HAP-1 (cell line): ENCODE data around the gene SMPD3.

Experiments
- DNase-seq, 2 experiments: peaks; one replicate each; pipeline ENCODE4 v3.0.0-alpha.2; 2016 to 2020; ENCODE audit warnings: low spot score in 2 of 2
- H3K27me3 ChIP-seq: fragments of 250-450 bp; sonication (Bioruptor Pico); 2 replicates; pipeline ENCODE4 v1.5.1; 2020; ENCODE audit warnings: low read depth, mild to moderate bottlenecking, moderate library complexity
- H3K36me3 ChIP-seq: fragments of 250-450 bp; sonication (Bioruptor Pico); replicated peaks from 2 replicates; pipeline ENCODE4 v1.5.1; 2020; ENCODE audit warnings: mild to moderate bottlenecking
- H3K4me1 ChIP-seq: fragments of 250-450 bp; sonication (Bioruptor Pico); 2 replicates; pipeline ENCODE4 v1.5.1; 2020; ENCODE audit warnings: mild to moderate bottlenecking
- H3K4me3 ChIP-seq: fragments of 250-450 bp; sonication (Bioruptor Pico); 2 replicates; pipeline ENCODE4 v1.5.1; 2020; ENCODE audit warnings: mild to moderate bottlenecking, moderate library complexity
- H3K9me3 ChIP-seq: fragments of 250-450 bp; sonication (Bioruptor Pico); 2 replicates; pipeline ENCODE4 v1.5.1; 2020; ENCODE audit warnings: mild to moderate bottlenecking, moderate library complexity
- in situ Hi-C: fragments of 300-500 bp; cut with MboI; formaldehyde crosslinking; loops from 3 replicates; pipeline ENCODE4 v1.14.3; 2020; ENCODE audit warnings: low sequenced_read_pairs, inconsistent platforms, mixed read lengths

Gene SMPD3

GRCh38 chr16:68481636-68482035, 33.3 kb upstream of the SMPD3 start:
- Histone ChIP-seq H3K9me3 (no peaks in the 10 kb centered on the region), H3K27me3 (no peaks in the 10 kb centered on the region), H3K4me1 (no peaks in the 10 kb centered on the region), H3K36me3 (no peaks in the 10 kb centered on the region), H3K4me3 (no peak overlapping the region)
- no peak for DNase-seq
- in situ Hi-C loops: no loop called here

- no peaks in the 10 kb centered on the region for H3K36me3 ChIP-seq
- in situ Hi-C loops: no loop called here
- H3K9me3 ChIP-seq: no peaks in the 10 kb centered on the region
- no peak for DNase-seq
- H3K27me3 ChIP-seq: no peaks in the 10 kb centered on the region
- H3K4me1 ChIP-seq: no peaks in the 10 kb centered on the region
- no peak overlapping the region for H3K4me3 ChIP-seq
Measured at GRCh38 chr16:68480084-68480995, 32.0 kb upstream of the SMPD3 start.

GRCh38 chr16:68479271-68479670, 31.0 kb upstream of the SMPD3 start:
- no peaks in the 10 kb centered on the region for H3K4me1 ChIP-seq
- no peak overlapping the region for H3K4me3 ChIP-seq
- no peaks in the 10 kb centered on the region for H3K9me3 ChIP-seq
- in situ Hi-C loops: no loop called here
- DNase-seq: no peak
- no peaks in the 10 kb centered on the region for H3K36me3 ChIP-seq
- no peaks in the 10 kb centered on the region for H3K27me3 ChIP-seq

DNA sequence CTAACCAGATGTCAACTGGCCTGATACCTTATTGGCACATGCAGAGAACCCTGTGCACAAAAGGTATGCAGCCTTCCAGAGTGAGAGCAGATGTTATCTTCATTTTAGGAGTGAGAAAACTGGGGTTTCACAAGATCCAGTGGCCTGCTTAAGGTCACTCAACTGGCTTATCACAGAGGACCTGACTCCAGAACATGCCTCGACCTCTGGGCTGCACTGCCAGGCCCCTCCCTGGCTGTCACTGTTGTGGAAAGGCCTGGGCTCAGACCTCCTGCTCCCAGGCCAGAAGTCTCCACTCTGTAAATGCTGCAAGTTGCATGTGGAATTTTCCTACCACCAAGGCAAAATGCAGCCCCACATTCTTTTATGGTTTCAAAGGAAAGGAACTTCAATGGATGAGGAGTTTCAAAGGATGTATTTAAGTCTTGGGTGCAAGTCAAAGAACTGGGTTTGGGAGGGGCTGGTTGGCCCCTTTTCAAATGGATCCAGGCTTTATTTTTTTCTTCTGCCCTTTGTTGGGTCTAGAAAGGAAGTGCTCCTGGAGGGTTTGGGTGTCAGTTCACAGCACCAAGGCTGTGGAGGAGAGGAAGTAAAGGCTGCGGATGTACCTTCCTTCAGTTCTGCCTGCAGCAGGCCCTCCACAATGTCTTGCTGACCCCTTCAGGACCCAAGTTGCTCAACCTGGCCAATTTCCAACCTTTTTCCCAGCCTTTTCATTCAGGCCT, 30.4 kb upstream of the SMPD3 start:
- in situ Hi-C loops: no loop called here
- no peaks in the 10 kb centered on the region for H3K27me3 ChIP-seq

GRCh38 chr16:68475071-68475470, 26.8 kb upstream of the SMPD3 start:
- no peak for DNase-seq
- 0 out of 2 replicates have a peak, but pooled peaks cover 2% of the 10 kb centered on the region for H3K27me3 ChIP-seq
- in situ Hi-C loops: no loop called here
- H3K36me3 ChIP-seq: no peaks in the 10 kb centered on the region
- H3K4me1 ChIP-seq: no peaks in the 10 kb centered on the region
- H3K9me3 ChIP-seq: no peaks in the 10 kb centered on the region
- H3K4me3 ChIP-seq: no peak overlapping the region

More for the DNA sequence above, 30.4 kb upstream of the SMPD3 start:
- Histone ChIP-seq H3K9me3 (no peaks in the 10 kb centered on the region), H3K4me1 (no peaks in the 10 kb centered on the region), H3K36me3 (no peaks in the 10 kb centered on the region), H3K4me3 (no peak overlapping the region)
- DNase-seq: no peak

- DNase-seq: no peak
- no peaks in the 10 kb centered on the region for H3K4me1 ChIP-seq
- no peak overlapping the region for H3K4me3 ChIP-seq
- no peaks in the 10 kb centered on the region for H3K36me3 ChIP-seq
- no peaks in the 10 kb centered on the region for H3K9me3 ChIP-seq
- H3K27me3 ChIP-seq: peaks cover 10% of the 10 kb centered on the region; the same call in 1 of the 2 replicates
- in situ Hi-C loops: no loop called here
Measured at GRCh38 chr16:68473358-68474070, 25.2 kb upstream of the SMPD3 start.

GRCh38 chr16:68472581-68472980, 24.3 kb upstream of the SMPD3 start:
- Histone ChIP-seq H3K4me1 (no peaks in the 10 kb centered on the region), H3K9me3 (no peaks in the 10 kb centered on the region)
- in situ Hi-C loops: no loop called here

GRCh38 chr16:68470461-68471150, 22.3 kb upstream of the SMPD3 start:
- in situ Hi-C loops: no loop called here
- Histone ChIP-seq H3K9me3 (no peaks in the 10 kb centered on the region), H3K27me3 (peaks cover 15% of the 10 kb centered on the region), H3K4me3 (no peak overlapping the region), H3K36me3 (no peaks in the 10 kb centered on the region), H3K4me1 (no peaks in the 10 kb centered on the region)
- DNase-seq: no peak

More at GRCh38 chr16:68472581-68472980, 24.3 kb upstream of the SMPD3 start:
- H3K36me3 ChIP-seq: no peaks in the 10 kb centered on the region
- H3K4me3 ChIP-seq: no peak overlapping the region
- no peak for DNase-seq
- H3K27me3 ChIP-seq: peaks cover 12% of the 10 kb centered on the region; the same call in 1 of the 2 replicates

- H3K9me3 ChIP-seq: no peaks in the 10 kb centered on the region
- no peaks in the 10 kb centered on the region for H3K36me3 ChIP-seq
- no peaks in the 10 kb centered on the region for H3K4me1 ChIP-seq
- no peak overlapping the region for H3K4me3 ChIP-seq
- in situ Hi-C loops: no loop called here
- peaks cover 15% of the 10 kb centered on the region for H3K27me3 ChIP-seq
- DNase-seq: no peak
Measured at GRCh38 chr16:68469796-68470460, 21.6 kb upstream of the SMPD3 start.

DNA sequence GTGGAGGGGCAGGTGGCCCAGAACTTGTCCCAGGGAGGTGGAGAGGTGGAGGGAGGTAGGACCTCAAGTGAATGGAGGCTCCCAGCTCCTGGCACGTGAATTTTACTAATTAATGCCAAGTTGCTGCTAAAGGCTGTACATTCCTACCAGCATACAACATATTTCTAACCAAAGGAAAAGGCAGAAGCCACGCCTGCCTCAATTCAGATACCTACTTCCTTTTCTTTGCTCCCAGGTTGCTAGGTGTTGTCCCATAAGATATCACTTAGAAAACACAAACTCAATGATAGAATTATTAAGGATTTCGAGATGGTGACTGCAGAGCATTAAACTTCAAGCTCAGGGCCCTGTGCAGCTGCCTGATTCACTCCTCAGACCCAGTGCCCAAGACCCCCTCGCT, 20.5 kb upstream of the SMPD3 start:
- H3K4me3 ChIP-seq: no peak overlapping the region
- no peaks in the 10 kb centered on the region for H3K36me3 ChIP-seq
- no peaks in the 10 kb centered on the region for H3K4me1 ChIP-seq
- H3K9me3 ChIP-seq: no peaks in the 10 kb centered on the region
- peaks cover 15% of the 10 kb centered on the region for H3K27me3 ChIP-seq
- no peak for DNase-seq
- in situ Hi-C loops: no loop called here

DNA sequence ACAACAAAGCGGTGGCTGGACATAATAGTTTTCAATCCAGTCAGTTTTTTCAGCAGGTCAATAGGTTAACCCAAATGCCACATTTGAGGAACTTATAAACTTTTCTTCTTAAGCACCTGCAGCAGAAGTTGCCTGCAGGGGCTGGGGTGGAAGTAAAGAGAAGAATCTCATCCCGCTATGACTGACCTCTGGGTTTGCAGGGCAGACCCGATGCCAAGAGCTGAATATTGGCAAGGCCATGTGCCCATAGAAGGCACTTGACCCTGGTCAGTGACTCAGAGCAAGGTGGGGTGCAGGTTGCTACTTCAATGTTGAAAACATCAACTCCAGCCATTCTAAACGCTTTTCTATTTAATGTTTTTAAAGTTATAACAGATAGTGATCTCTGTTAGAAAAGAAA, 17.9 kb upstream of the SMPD3 start:
- in situ Hi-C loops: no loop called here
- no peak overlapping the region for H3K4me3 ChIP-seq
- DNase-seq: no peak
- H3K27me3 ChIP-seq: peaks cover 15% of the 10 kb centered on the region
- H3K4me1 ChIP-seq: no peaks in the 10 kb centered on the region
- H3K9me3 ChIP-seq: no peaks in the 10 kb centered on the region
- no peaks in the 10 kb centered on the region for H3K36me3 ChIP-seq

DNA sequence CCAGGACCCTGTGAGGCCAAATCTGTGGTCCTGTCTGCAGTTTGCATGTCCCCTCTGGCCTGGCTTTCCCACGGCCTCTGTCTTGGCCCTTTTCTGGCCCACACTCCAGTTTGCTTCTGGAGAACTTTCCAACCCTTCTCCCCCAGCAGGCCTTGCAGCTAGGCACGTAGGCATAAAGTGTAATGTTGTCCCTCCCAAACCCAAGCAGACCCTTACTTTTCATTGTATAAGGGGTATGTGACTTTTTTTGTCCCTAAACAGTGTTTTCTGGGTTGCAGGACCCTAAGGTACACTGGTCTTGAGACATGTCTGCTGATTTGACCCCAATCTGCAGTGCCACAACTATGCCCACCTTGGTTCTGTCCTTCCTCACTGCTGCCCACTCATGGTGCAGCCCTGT, 15.6 kb upstream of the SMPD3 start:
- in situ Hi-C loops: no loop called here
- H3K4me1 ChIP-seq: no peaks in the 10 kb centered on the region
- peaks cover 12% of the 10 kb centered on the region; the same call in 1 of the 2 replicates for H3K27me3 ChIP-seq
- no peaks in the 10 kb centered on the region for H3K36me3 ChIP-seq
- no peak overlapping the region for H3K4me3 ChIP-seq
- DNase-seq: no peak
- no peaks in the 10 kb centered on the region for H3K9me3 ChIP-seq

GRCh38 chr16:68460067-68460466, 11.8 kb upstream of the SMPD3 start:
- Histone ChIP-seq H3K4me3 (no peak overlapping the region), H3K9me3 (no peaks in the 10 kb centered on the region)
- in situ Hi-C loops: no loop called here

More at GRCh38 chr16:68460067-68460466, 11.8 kb upstream of the SMPD3 start:
- Histone ChIP-seq H3K36me3 (no peaks in the 10 kb centered on the region), H3K27me3 (0 out of 2 replicates have a peak, but pooled peaks cover 4% of the 10 kb centered on the region), H3K4me1 (no peaks in the 10 kb centered on the region)
- no peak for DNase-seq
